GM18498 (cell line): ENCODE results near the gene CARS1.
"Not testable (repeated sequence)": the region's sequence is repeated elsewhere in the genome, so short reads cannot be mapped to it uniquely, and the experiment has no call there.

Source experiments
- ATAC-seq: cut with Tn5 transposase; IDR thresholded peaks from one replicate; pipeline ENCODE4 v1.9.1; 2021; ENCODE audit warnings: mild to moderate bottlenecking, moderate library complexity; ENCODE audit not compliant: unreplicated experiment

Gene CARS1

DNA sequence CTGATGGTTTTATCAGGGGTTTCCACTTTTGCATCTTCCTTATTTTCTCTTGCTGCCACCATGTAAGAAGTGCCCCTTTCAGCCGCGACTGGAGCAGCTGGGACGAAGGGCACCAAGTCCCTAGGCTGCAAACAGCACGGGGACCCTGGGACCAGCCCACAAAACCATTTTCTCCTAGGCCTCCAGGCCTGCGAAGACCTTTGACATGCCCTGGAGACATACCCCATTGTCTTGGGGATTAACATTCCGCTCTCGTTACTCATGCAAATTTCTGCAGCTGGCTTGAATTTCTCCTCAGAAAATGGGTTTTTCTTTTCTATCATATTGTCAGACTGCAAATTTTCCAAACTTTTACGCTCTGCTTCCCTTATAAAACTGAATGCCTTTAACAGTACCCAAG is 6.7 kb upstream of the CARS1 start:
- ATAC-seq, result not testable (repeated sequence)

DNA sequence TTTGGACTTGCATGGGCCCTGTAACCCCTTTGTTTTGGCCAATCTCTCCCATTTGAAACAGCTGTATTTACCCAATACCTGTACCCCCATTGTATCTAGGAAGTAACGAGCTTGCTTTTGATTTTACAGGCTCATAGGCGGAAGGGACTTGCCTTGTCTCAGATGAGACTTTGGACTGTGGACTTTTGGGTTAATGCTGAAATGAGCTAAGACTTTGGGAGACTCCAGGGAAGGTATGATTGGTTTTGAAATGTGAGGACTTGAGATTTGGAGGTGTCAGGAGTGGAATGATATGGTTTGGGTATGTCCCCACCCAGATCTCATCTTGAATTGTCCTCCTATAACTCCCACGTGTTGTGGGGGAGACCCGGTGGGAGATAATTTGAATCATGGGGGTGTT is 6.2 kb upstream of the CARS1 start:
- ATAC-seq, result not testable (repeated sequence)

DNA sequence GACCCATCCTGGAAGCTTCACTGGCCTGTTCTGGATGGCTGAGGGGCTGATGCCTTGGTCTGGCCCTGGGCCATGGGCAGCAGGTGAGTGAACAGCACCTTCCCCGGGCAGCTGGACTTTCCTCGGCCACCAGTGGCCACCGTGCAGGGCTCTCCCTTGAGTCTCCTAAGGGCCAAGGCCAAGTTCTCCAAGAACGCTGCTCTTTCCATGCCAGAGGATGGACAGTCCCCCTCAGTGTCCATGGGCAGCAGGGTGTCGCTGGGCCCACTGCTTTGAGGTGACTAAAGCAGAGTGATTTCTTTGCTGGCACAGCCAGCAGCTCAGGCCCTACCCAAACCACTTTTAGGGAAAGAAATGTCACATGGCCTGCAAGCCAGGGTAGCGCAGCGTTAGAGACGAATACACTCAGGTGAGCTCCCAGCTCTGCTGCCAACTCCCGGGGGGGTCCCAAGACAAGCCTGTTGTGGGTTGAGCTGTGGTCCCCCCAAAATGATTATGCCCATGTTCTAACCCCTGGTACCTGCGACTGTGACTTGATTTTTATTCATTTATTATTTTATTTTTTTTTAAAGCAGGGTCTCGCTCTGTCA is 3.3 kb upstream of the CARS1 start:
- no peak for ATAC-seq

DNA sequence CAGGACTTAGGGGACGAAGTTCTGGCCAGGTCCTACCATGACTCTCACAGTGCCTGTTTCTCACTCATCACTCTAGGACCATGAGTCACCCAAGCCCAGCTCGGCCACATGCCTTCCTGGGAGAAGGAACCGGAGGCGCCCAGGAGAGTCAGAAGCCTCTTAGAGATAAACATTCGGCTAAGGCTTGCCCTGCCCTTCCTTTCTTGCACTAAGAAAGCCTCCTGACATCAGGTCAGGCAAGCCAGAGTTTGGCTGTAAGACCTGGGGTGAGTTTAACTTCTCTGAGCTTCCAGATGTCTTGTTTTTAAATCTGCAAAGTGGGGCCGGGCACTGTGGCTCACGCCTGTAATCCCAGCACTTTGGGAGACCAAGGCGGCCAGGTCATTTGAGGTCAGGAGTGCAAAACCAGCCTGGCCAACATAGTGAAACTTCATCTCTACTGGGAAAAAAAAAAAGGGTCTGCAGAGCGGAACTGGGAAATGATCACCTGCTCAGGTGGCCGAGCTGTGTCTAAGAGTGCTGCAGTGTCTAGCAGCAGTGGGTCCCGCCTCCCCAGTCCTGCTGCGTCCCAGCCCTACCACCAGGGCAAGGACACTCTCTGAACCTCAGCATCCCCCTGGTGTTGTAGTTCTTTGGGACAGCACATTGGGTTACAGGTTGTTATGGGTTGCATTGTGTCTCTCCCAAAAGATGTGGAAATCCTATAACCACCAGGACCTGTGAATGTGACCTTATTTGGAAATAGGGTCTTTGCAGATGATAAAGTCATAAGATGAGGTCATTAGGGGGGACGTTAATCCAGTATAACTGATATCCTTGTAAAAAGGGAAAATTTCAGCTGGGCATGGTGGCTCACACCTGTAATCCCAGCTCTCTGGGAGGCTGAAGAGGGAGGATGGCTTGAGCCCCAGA is 1.8 kb upstream of the CARS1 start:
- no peak for ATAC-seq

DNA sequence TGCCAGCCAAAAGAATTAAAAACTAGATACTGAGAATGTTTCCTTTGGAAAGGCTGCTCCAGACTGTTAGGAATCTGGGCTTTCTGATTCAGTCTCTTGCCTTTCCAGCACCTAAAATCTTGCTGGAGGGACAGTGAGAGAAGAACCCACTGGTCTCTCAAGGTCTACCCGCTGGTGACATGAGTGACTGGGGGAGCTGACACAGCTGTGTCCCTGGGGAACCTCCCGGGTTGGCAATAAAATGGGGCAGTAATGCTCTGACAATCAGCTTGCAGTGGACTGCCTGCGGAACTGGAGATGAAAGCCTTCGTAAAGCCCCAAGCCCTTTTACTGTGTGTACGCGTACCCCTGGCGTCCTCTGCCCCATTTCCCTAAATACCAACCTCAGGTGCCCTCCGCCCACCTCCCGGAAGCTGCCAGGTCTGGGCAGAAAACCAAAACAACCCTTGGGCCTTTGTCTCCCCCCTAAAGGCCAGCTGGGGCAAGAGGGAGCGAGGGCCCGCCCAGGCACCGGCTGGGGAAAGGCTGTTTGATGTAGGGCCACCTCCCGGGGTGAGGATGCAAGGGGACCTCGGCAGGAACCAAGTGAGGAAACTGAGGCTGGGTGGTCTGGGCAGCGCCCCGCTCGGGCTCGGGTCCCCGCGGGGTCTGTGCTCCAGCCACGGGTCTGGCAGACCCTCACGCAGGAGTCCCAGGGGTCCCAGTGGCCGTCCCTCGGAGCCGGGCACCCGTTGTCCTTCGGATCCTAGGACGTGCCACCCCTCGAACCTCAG is 741 bp downstream of the CARS1 start:
- ATAC-seq, result peak; percentile 14

DNA sequence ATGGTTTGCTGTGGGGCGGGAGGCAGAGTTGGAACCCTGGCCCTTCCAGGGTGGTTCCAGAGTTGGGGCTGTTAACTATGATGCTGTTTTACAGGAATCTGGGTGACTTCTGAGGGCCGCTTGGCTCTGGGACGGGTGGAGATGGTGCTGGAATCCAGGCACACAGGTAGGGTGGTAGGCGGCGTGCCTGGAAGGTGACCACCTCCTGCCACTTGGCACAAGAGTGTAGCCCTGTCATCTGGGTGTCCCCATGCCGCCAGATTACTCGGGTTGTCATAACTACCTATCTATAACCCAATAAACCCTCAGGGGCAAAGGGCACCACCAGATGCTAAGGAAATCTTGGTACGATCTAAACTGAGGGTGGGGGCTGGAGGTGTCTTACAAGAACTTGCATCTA is 1.3 kb downstream of the CARS1 start:
- no peak for ATAC-seq

DNA sequence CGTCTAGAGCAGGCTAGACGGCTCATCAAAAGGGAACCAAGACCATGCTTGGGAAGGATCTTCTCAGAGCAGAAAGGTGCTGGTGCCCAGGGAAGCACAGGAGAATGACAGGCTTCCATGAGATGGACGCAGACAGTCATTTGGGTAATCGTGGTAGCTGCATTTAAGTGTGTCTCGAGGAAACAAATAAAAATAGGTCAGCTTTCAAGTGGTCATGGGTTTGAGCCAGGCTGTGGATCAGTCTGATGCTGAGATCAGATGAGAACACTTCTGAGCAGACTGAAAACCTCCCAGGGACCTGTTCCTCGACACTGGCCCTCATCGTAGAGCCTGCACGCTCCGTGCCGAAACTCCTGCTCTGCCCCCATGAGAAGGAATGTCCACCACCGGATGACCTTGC is 4.7 kb downstream of the CARS1 start:
- no peak for ATAC-seq

DNA sequence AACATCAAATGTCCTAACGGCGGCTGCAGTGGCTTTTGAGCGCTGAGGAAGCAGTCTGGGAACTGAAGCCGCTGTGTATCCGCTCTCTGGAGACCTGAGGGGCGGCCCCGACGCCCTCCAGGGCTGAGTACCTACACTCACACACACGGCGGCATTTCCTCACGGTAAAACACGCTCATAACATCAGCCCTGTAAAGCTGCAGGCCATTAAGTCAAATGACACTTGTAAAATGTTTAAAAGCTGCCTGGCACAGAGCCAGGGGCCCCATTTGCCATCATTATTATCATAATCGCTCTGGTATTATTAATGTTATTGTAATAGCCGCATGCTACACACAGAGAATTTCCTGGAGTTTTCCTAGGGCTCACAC is 5.1 kb downstream of the CARS1 start:
- ATAC-seq, result no peak

DNA sequence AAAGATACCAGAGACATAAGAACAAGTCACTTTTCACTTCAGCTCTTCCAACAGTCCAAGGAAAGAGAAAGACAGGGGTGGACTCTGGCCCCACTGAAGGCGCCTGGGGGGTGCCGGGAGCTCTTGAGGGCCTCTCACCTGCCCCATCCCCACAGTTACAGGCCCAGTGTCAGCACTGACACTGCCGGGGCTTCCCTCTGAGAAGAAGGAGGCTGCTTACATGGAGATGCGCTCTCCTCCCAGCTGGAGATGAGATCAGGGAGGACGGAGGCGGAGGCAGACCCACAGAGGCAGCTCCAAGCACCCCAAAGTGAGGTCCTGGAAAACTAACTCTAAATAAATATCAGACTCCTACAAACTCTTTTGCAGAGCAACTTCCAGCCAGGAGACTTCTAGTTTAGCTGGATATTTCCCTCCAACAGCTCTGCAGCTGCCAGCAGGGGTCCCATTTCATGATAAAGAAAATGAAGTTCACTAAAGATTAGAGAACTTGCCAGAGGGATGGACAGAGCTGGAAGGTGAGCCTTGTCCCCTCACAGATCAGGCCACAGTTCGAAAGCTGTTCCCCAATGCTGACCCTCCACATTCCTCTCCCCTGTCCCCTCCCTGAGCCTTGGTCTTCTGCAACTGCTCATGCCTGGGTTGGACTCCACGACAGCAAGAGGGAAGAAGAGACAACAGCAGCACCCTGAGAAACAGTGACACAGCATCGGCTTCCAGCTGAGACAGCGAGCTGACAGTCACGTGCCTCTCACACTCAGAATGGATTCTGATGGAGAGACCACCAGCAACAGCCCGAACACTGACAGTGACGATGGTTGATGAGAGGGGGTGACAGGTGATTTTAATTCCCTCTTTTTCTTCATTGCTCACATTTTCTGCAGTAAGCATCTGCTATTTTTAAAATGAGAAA is 5.8 kb downstream of the CARS1 start:
- no peak for ATAC-seq

DNA sequence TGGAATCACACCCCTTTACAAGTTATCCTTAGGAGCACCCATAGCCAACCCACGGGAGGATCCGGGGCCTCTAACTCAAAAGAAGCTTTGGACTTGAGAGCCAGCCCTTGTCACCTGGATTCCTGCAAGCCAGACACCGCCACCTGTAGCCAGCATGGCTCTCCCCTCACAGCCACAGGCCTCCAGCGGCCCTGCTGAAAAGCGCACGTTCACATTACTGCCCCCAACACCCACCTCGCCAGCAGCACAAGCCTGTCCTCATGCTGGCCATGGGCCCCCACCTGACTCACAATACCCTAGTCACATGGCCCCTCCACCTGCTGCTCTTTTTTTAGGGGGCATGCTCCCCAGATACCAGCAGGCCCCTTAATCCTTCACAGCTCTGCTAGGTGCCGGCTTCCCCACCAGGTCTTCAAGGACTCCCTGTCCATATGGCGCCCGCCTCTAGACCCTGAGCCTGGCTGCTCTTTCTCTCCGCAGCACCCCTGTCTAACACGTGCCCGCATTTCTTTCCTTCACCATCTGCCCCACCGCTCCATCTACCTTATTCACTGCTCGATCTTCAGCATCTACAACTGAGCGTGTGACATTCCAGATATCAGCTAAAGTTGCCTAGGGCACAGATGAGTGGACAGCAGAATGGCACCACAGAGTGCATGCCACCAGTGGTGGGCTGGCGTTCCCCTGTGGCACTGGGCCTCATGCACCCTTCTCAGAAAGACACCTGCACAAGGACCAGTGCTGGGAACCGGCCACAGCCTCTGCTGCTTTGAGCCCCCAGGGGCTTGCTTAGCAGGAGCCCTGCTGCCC is 6.6 kb downstream of the CARS1 start:
- no peak for ATAC-seq

DNA sequence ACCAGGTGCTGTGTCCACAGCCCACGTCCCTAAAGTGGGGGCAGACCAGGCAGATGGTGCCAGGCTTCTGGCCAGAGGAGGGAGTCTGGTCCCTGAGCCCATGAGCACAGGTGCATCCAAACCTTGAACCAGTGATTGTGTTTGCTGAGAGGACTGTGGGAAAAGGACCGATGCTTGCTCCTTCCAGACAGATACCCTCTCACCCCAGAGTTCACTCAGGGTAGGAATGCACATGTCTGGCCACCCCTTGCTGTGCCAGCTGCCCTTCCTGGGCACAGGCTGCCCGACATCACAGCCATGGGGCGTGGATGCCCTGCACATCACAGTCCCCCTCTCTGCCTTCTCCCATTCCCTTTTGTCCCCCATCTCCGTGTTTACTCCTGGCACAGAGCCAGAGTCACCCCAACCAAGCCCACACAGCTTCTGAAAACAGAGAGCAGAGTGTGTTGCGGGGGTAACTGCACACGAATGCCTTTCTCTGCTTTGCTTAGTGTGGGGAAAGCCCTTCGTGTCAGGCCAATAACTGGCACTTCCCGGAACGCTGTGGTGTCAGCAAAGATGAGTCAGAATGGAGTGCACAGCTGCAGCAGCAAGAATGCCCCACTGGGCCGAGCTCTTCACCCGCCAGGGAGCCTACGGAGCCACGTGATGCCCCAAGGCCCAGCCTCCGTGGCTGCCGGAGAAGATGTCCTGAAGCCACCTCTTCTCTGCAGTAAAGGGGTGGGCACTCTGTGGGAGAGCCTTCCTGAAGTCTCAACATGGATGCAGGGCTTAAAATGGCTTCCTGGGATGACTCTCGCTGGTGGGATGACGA is 7.6 kb downstream of the CARS1 start:
- ATAC-seq, result peak; percentile 90

DNA sequence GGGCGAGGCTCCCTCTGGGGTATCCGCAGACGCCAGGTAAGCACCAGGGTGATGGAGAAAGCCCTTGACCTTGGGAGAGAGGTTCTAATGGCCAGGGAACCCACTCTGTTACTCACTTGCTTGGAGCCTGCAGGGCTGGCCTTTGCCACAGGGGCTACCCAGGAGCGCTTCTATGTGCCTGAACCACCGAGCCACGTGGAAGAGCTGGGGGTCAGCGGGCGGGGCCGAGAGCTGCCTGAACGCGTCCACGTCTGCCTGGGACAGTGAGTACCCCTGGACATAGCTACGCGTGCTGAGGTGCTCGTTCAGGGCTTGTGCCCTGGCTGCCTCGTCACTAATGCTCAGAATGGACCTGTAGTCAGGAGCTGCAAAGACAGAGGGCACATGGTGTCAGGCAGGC is 9.6 kb downstream of the CARS1 start:
- no peak for ATAC-seq

DNA sequence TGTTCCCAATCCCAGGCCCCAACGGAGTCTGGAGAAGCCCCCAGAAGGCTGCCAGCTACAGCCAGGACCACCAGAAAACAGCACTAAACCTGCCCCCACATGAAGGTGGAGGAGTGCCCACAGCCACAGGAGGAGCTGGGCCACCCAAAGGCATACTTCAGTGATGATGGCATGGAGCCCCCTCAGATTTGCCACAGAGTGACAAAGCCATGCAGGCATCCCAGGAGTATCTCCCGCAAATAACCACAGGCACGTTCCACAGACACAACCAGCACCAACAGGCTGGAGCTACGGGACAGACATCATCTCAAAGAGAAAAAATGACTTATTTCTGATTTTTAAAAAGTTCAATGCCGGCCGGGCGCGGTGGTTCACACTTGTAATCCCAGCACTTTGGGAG is 10.6 kb downstream of the CARS1 start:
- ATAC-seq, result no peak

DNA sequence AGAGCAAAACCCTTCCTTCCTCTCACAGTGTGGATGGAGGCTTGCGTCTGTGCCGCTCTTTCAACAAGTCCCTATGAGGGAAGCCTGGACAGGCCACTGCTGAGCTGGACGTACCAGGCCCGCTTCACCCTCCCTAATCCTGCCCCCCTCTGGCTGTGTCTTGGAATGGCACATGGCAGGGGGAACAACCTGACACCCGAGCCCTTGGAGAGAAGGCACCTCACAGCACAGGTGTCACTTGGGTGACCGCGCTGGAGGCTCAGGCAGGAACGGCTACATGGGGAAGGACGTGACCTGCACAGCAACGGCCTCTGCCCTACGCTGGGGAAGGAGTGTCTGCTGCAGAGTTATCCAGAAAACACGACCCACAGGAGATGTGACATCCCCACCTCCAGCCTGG is 11.0 kb downstream of the CARS1 start:
- no peak for ATAC-seq

DNA sequence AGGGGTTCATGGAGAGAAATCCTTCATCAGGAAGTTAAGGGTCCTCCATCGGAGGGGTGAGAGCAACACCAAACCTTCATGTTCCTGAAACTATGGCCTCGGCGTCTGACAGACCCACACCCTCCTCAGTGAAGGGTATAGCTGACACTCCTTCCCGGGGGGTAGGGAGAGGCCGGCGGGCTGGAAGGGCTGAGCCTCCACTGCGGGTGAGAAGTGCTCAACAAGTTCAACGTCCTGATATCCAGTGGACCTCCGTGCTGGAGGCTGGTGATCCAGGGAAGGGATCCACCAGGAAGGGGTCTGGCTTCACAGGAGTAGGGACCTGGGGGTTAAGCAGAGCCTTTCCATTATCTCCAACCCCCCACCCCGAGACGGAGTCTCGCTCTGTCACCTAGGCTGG is 12.3 kb downstream of the CARS1 start:
- ATAC-seq, result no peak

DNA sequence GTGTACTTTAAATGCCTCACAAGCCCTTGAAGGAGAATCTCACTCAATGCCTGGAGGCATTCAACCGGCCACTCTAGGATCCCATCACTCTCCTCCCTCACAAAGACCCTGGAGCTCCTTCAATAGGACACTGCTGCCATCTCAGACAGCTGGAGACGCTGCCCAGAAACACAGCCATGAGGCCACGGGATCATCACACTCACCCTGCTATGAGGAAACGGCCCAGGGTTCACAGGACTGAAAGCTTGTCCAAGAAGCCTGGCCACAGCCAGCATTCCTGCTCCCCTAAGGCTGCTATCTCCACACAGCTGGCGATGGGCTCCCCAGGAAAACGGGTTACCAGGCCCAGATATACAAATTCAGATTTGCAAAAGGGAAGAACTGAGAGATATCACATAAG is 13.2 kb downstream of the CARS1 start:
- ATAC-seq, result no peak

DNA sequence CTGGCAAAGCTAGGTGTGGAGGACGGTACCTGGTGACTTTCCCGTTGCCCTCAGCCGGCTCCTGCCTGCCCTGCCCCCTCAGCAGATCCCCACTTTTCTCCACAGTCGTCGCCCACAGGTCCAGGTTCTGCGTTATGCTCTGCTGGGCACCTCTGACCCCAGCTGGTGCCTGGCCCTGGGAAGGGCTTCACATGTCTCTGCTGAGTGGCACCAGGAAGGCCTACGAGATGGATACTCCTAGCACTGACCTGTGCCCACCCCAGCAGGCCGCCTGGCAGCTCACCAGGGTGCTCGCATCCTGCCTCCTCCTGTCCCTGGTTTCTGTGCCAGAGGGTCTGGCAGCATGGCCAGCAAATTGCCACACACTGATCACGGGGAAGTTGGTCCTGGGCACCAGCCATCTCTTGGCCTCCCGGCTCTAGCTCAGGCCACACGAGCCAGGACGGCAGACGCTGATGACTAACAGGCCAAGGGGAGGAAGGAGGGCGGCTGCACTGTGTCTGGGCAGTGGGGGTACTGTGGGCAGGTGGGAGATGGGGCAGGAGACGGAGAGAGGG is 13.8 kb downstream of the CARS1 start:
- no peak for ATAC-seq

DNA sequence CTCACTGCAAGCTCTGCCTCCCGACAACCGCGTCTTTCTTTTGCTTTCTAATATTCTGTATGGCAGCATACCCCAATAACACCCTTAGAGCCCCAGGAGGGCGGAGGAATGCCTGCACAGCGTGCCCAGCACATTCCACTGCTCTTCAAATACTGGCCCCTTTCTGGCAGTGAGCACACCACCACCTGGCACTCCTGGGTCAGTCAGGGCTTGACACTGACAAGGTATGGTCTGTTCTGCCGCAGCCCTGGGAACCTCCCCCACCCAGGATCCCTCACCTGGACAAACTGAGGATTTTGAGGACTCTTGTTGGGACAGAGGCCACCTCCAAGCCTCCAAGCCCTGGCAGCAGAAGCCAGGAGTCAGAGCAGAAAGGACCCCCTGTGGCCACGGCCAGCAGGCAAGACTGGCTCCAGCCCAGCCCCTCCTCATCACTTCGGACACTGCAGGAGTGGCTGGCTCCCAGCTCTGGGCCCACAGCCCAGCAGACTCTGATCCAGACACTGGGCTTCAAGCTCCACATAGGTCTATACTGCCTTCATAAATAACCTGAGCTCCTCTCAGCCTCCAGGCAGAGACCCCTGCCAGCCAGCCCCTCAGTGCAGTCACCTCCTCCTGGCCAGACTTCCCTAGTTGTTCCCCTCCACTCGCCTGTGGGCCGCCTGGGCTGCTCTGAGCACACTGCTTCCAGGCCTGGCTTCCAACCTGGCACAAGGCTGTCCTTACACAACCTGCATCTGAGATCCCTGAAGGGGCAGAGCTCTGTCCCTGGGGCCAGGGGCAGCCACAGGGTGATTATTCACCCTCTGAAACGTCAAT is 14.5 kb downstream of the CARS1 start:
- ATAC-seq, result no peak
